ENCODE data around the gene CDCP1. TPM values are rescaled to one million over a fixed set of nuclear protein-coding genes. Genes with fewer than 3 reads are reported as not detected.

Gene CDCP1
- total RNA-seq, 1 donor from 2014 or later = 0.15 TPM

GRCh38 chr3:45041666-45042065 is 104.5 kb downstream of the CDCP1 start:
- DNase-seq (ENCODE audit: low spot score) = no peak
- Mint-ChIP-seq H3K9me3 (ENCODE audit: low read depth) (no peaks in the 10 kb centered on the region), H3K4me1 (ENCODE audit: low read depth) (peaks cover 35% of the 10 kb centered on the region), H3K27ac (ENCODE audit: unreplicated experiment) (no peak overlapping the region), H3K27me3 (ENCODE audit: low read depth) (no peaks in the 10 kb centered on the region), H3K4me3 (ENCODE audit: unreplicated experiment) (no peak overlapping the region), H3K36me3 (ENCODE audit: low read depth) (no peaks in the 10 kb centered on the region)
- TF ChIP-seq CTCF (IDR thresholded peaks at IDR 0.05) = no peak

- TF ChIP-seq CTCF (IDR thresholded peaks at IDR 0.05) = peak; percentile 95
- Mint-ChIP-seq H3K9me3 (ENCODE audit: low read depth) (no peaks in the 10 kb centered on the region), H3K4me1 (ENCODE audit: low read depth) (peaks cover 45% of the 10 kb centered on the region), H3K4me3 (ENCODE audit: unreplicated experiment) (no peak overlapping the region), H3K27ac (ENCODE audit: unreplicated experiment) (peak overlapping the region; percentile 75), H3K27me3 (ENCODE audit: low read depth) (no peaks in the 10 kb centered on the region), H3K36me3 (ENCODE audit: low read depth) (no peaks in the 10 kb centered on the region)
- DNase-seq (ENCODE audit: low spot score) = peak; percentile 94
These were observed 108.3 kb downstream of the CDCP1 start for GRCh38 chr3:45037720-45038455.

GRCh38 chr3:45035441-45036301 is 110.5 kb downstream of the CDCP1 start:
- peak overlapping the region; percentile 79 for H3K27ac Mint-ChIP-seq (ENCODE audit: unreplicated experiment)
- H3K27me3 Mint-ChIP-seq (ENCODE audit: low read depth) = no peaks in the 10 kb centered on the region
- H3K4me3 Mint-ChIP-seq (ENCODE audit: unreplicated experiment) = peak overlapping the region; percentile 62
- peaks cover 37% of the 10 kb centered on the region for H3K4me1 Mint-ChIP-seq (ENCODE audit: low read depth)
- TF ChIP-seq CTCF (IDR thresholded peaks at IDR 0.05) = peak; percentile 36
- peak; percentile 90 for DNase-seq (ENCODE audit: low spot score)
- no peaks in the 10 kb centered on the region for H3K9me3 Mint-ChIP-seq (ENCODE audit: low read depth)
- H3K36me3 Mint-ChIP-seq (ENCODE audit: low read depth) = peaks cover 5% of the 10 kb centered on the region

- Mint-ChIP-seq H3K27ac (ENCODE audit: unreplicated experiment) (peak overlapping the region; percentile 66), H3K9me3 (ENCODE audit: low read depth) (no peaks in the 10 kb centered on the region), H3K27me3 (ENCODE audit: low read depth) (no peaks in the 10 kb centered on the region), H3K4me1 (ENCODE audit: low read depth) (peaks cover 39% of the 10 kb centered on the region), H3K4me3 (ENCODE audit: unreplicated experiment) (no peak overlapping the region), H3K36me3 (ENCODE audit: low read depth) (peaks cover 5% of the 10 kb centered on the region)
- no peak for TF ChIP-seq CTCF (IDR thresholded peaks at IDR 0.05)
- DNase-seq (ENCODE audit: low spot score) = no peak
These were observed 111.4 kb downstream of the CDCP1 start for GRCh38 chr3:45034612-45035252.

- no peak for TF ChIP-seq CTCF (IDR thresholded peaks at IDR 0.05)
- H3K27ac Mint-ChIP-seq (ENCODE audit: unreplicated experiment) = no peak overlapping the region
These were observed 112.4 kb downstream of the CDCP1 start for GRCh38 chr3:45033791-45034190.

More at GRCh38 chr3:45033791-45034190, 112.4 kb downstream of the CDCP1 start:
- Mint-ChIP-seq H3K4me1 (ENCODE audit: low read depth) (peaks cover 46% of the 10 kb centered on the region), H3K9me3 (ENCODE audit: low read depth) (no peaks in the 10 kb centered on the region), H3K27me3 (ENCODE audit: low read depth) (no peaks in the 10 kb centered on the region), H3K4me3 (ENCODE audit: unreplicated experiment) (no peak overlapping the region), H3K36me3 (ENCODE audit: low read depth) (peaks cover 5% of the 10 kb centered on the region)
- DNase-seq (ENCODE audit: low spot score) = no peak

Data from chondrocyte (in vitro differentiated cells).